Measurements from ENCODE around the gene WDR37.
"Not testable (repeated sequence)": the region's sequence is repeated elsewhere in the genome, so short reads cannot be mapped to it uniquely, and the experiment has no call there.

Gene WDR37

GRCh38 chr10:1064964-1065247, 8.7 kb downstream of the WDR37 start:
- H3K27ac ChIP-seq, result no peak overlapping the region
- no peaks in the 10 kb centered on the region for H3K9me3 ChIP-seq (ENCODE audit: severe bottlenecking)
- H3K4me3 ChIP-seq (ENCODE audit: low read depth, low read length), result no peak overlapping the region
- DNase-seq, result no peak
- no peaks in the 10 kb centered on the region for H3K36me3 ChIP-seq
- no peaks in the 10 kb centered on the region for H3K27me3 ChIP-seq (ENCODE audit: insufficient read depth, low read depth, severe bottlenecking)
- TF ChIP-seq CTCF (IDR thresholded peaks at IDR 0.05; ENCODE audit: low read depth, low read length), result no peak

- not testable (repeated sequence) for H3K36me3 ChIP-seq; H3K4me3 ChIP-seq (ENCODE audit: low read depth, low read length); H3K27ac ChIP-seq; H3K27me3 ChIP-seq (ENCODE audit: insufficient read depth, low read depth, severe bottlenecking); H3K9me3 ChIP-seq (ENCODE audit: severe bottlenecking); DNase-seq
Observed at GRCh38 chr10:1066734-1067133, 10.5 kb downstream of the WDR37 start.

- no peak for TF ChIP-seq CTCF (IDR thresholded peaks at IDR 0.05; ENCODE audit: low read depth, low read length)
- no peaks in the 10 kb centered on the region for H3K36me3 ChIP-seq
- no peaks in the 10 kb centered on the region for H3K27me3 ChIP-seq (ENCODE audit: insufficient read depth, low read depth, severe bottlenecking)
- no peaks in the 10 kb centered on the region for H3K9me3 ChIP-seq (ENCODE audit: severe bottlenecking)
- H3K4me3 ChIP-seq (ENCODE audit: low read depth, low read length), result no peak overlapping the region
- DNase-seq, result no peak
- no peak overlapping the region for H3K27ac ChIP-seq
Observed at GRCh38 chr10:1068380-1069361, 12.5 kb downstream of the WDR37 start.

DNA sequence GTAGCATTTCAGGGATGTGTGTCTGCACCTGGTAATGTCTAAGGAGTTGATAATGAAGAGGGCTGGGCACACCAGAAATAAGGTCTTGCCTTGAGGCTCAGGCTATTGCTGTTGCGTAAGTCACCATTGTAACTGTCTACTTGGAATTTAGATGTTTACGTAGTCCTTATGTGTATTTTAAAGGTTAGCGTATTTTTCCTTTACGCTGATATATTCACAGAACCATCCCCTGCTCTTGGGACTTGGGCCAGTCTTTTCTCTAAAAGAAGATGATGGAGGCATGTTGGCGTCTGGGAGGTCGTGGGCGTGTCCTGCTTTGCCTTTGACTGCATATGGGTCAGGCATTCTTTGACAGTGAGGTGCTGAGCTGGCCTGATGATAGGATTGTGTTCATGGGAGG, 14.7 kb downstream of the WDR37 start:
- Histone ChIP-seq H3K4me3 (ENCODE audit: low read depth, low read length) (no peak overlapping the region), H3K9me3 (ENCODE audit: severe bottlenecking) (no peaks in the 10 kb centered on the region), H3K36me3 (no peaks in the 10 kb centered on the region), H3K27ac (no peak overlapping the region), H3K27me3 (ENCODE audit: insufficient read depth, low read depth, severe bottlenecking) (no peaks in the 10 kb centered on the region)
- TF ChIP-seq CTCF (IDR thresholded peaks at IDR 0.05; ENCODE audit: low read depth, low read length), result no peak
- no peak for DNase-seq

DNA sequence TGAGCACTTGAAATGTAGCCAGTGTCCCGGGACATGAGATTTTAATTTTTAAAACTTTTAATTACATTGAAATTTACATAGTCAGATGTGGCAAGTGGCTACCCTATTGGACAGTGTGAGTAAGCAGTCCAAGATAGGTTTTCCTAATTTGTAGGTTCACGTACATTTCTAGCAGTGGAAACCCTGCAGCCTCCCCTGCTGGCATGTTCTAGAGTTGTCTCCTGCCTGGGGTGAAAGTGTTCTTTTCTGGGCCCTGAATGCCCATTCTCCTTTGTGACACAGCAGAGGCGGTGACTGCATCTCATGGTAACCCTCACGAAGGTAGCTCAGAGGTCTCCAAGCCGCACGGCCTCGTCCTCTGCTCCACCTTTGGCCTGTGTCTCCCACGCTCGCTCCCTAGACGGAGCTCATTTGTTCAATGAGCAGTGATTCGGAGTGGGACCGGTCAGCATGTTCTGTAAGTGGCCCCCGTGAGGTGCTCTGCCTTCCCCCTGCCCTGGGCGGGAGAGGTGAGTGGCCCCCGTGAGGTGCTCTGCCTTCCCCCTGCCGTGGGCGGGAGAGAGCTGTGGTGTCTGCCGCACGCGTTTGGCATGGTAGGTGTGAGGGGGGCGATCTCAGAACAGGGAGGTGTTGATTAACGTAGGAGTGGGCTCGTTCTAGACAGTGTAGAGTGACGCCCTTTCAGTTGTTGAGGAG, 18.0 kb downstream of the WDR37 start:
- H3K27ac ChIP-seq, result no peak overlapping the region
- no peaks in the 10 kb centered on the region for H3K27me3 ChIP-seq (ENCODE audit: insufficient read depth, low read depth, severe bottlenecking)
- no peaks in the 10 kb centered on the region for H3K9me3 ChIP-seq (ENCODE audit: severe bottlenecking)
- peak; percentile 21; the same call in 1 of the 2 replicates for TF ChIP-seq CTCF (IDR thresholded peaks at IDR 0.05; ENCODE audit: low read depth, low read length)
- H3K36me3 ChIP-seq, result no peaks in the 10 kb centered on the region
- no peak for DNase-seq
- H3K4me3 ChIP-seq (ENCODE audit: low read depth, low read length), result no peak overlapping the region

DNA sequence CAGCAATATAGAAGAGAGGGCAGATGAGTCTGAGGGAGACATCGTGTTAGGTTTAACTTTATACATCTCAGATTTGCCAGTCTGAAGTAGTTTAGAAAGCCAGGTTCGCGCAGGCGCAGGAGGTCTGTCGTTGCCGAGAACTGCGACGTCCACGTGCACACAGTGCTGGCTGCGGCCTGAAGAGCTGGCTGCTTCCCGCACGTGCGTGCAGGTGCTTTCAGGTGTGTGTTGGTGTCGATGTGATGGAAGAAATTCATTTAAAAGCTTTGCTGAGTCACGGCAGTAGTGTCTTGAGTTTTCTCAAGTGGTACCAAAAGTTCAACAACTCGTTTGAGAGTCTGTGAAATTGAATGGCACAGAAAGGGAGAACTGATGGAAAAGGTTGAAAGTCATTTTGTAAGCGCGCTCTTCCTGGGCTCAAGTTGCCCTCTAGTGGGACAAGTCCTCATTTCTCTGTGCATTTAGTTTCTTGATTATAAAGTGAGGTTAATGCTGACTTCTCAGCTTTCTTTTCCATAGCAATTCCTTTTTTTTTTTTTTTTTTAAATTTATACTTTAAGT, 18.6 kb downstream of the WDR37 start:
- H3K4me3 ChIP-seq (ENCODE audit: low read depth, low read length), result no peak overlapping the region
- TF ChIP-seq CTCF (IDR thresholded peaks at IDR 0.05; ENCODE audit: low read depth, low read length), result no peak
- H3K27ac ChIP-seq, result no peak overlapping the region
- no peaks in the 10 kb centered on the region for H3K36me3 ChIP-seq
- no peaks in the 10 kb centered on the region for H3K27me3 ChIP-seq (ENCODE audit: insufficient read depth, low read depth, severe bottlenecking)
- DNase-seq, result no peak
- no peaks in the 10 kb centered on the region for H3K9me3 ChIP-seq (ENCODE audit: severe bottlenecking)

Measured in WERI-Rb-1 (cell line).